Measurements from ENCODE around the gene ZFP91.

GRCh38 chr11:58628446-58628845, 49.6 kb downstream of the ZFP91 start:
- TF ChIP-seq SRF (CRISPR knock-in tag; IDR thresholded peaks at IDR 0.05) (no peak), NCOA2 (IDR thresholded peaks at IDR 0.05; ENCODE audit: partially characterized antibody in 2 of 2) (no peak)
- TF ChIP-seq, protein P1, sequence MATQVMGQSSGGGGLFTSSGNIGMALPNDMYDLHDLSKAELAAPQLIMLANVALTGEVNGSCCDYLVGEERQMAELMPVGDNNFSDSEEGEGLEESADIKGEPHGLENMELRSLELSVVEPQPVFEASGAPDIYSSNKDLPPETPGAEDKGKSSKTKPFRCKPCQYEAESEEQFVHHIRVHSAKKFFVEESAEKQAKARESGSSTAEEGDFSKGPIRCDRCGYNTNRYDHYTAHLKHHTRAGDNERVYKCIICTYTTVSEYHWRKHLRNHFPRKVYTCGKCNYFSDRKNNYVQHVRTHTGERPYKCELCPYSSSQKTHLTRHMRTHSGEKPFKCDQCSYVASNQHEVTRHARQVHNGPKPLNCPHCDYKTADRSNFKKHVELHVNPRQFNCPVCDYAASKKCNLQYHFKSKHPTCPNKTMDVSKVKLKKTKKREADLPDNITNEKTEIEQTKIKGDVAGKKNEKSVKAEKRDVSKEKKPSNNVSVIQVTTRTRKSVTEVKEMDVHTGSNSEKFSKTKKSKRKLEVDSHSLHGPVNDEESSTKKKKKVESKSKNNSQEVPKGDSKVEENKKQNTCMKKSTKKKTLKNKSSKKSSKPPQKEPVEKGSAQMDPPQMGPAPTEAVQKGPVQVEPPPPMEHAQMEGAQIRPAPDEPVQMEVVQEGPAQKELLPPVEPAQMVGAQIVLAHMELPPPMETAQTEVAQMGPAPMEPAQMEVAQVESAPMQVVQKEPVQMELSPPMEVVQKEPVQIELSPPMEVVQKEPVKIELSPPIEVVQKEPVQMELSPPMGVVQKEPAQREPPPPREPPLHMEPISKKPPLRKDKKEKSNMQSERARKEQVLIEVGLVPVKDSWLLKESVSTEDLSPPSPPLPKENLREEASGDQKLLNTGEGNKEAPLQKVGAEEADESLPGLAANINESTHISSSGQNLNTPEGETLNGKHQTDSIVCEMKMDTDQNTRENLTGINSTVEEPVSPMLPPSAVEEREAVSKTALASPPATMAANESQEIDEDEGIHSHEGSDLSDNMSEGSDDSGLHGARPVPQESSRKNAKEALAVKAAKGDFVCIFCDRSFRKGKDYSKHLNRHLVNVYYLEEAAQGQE (IDR thresholded peaks at IDR 0.05; ENCODE audit: borderline replicate concordance), result no peak
- TF ChIP-seq, protein P1 (CRISPR knock-in tag; IDR thresholded peaks at IDR 0.05; ENCODE audit: low read depth), result no peak

Measured in K562 (cell line).